OCI-M2 (cell line): ENCODE data around the gene SLC5A10.
"Not testable (repeated sequence)": the region's sequence is repeated elsewhere in the genome, so short reads cannot be mapped to it uniquely, and the experiment has no call there.

Experiments used
- DNase-seq: peaks from one replicate; lab custom pipeline; 2025; ENCODE audit not compliant: unreplicated experiment; lab: John Stamatoyannopoulos, UW

The SLC5A10 gene

DNA sequence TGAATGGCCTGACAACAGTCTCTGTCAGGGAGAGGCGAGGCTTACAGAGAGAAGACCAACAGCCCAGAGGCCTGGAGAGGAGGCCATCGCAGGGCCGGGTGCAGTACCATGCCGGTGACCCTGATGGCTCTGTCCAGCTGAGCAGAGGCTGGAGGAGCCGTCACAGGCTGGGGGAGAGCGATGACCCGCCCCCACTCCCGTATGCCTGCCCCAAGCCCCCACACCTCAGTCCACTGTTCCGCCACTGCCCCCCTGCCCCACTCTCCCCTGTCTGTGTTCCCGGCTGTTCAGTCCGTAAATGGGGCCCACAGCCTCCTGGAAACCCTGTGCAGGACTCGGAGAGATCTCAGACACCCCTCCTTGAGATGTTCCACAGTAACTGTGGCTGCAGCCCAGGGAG is 65.4 kb downstream of the SLC5A10 start:
- DNase-seq: no peak

DNA sequence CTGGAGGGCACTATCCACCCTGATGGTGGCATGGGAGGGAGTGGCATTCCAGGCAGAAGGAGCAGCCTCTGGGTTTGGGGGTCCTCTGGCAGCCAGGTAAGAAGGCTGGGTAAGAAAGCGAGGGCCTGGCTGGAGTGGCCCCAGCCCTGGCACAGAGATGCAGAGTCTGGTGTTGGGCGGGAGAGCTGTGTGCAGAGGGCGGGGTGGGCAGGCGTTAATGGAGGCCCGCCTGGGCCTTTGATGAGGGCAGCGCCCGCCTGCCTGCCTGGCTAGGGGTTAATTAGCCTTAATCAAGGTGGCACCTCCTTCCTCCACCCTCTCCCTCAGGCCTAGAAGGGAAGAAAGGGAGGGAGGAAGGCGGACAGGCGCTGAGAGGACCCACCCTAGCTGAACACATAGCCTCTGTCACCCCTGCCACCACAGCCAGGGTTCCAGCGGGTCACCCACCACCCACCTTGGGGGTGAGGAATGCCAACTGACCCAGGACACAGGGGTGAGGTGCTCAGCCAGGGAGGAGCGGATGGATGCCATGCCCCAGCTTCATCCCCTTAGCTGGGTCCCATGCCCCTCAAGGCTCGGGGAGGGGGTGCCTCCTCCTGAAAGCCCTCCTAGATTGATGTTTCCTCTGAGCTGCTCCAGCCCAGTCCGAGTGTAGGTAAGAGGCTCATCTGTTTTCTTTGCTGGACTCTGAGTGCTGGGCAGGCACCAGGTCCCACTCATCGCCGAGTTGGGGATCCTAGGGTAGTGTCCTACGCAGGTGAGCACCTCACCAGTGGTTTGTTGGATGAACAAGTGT is 66.0 kb downstream of the SLC5A10 start:
- DNase-seq: no peak

DNA sequence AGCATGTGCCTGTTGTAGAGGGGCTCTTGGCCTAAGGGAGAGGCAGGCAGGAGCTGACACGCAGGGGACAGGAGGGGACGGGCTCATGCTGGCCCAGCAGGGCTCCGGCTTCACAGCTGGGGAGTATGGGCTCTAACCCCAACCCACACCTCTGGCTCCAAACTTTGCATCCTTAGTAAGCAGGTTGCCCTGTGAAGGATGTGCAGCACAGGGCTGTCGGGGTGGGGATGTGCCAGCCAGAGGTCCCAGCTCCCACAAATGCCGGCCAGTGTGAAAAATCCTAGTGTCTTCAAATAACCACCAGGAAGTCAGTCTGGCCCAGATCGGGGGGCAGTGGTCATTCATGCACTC is 66.6 kb downstream of the SLC5A10 start:
- DNase-seq: no peak

DNA sequence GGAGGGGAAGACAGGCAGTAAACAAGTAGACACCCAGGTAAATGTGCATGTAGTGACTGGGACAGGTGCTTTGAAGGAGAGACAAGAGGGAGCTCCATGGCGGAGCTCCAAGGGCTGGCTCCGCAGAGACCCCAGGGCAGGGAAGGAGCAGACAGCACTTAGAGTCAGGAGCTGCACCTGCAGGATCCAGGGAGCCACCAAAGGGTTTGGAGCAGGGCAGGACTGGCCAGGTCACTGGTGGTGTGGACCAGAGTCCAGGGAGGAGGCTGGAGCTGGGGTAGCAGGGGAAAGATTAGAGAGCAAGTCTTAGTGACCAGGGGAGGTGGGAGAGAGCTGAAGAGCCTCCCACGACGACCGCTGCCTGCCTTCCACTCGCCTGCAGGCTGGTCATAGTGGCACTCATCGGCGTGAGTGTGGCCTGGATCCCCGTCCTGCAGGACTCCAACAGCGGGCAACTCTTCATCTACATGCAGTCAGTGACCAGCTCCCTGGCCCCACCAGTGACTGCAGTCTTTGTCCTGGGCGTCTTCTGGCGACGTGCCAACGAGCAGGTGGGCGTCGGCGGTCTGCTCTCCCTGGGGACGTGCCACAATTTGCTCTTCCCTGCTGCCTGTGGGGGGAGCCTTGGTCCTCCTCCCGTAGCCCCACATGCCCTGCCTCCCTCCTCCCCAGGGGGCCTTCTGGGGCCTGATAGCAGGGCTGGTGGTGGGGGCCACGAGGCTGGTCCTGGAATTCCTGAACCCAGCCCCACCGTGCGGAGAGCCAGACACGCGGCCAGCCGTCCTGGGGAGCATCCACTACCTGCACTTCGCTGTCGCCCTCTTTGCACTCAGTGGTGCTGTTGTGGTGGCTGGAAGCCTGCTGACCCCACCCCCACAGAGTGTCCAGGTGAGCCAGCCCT is 67.3 kb downstream of the SLC5A10 start:
- no peak for DNase-seq

DNA sequence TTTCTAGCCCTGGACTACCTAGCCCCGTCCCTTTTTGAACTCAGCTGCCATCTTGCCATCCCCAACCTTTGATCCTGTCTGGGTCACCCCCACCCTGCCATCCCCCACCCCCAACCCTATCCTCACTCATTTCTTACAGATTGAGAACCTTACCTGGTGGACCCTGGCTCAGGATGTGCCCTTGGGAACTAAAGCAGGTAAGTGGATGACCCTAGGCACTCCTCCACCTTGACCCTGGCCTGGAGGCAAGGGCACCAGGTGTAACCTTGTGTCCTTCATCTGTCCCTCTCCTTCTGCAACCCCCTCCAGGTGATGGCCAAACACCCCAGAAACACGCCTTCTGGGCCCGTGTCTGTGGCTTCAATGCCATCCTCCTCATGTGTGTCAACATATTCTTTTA is 68.1 kb downstream of the SLC5A10 start:
- no peak for DNase-seq

DNA sequence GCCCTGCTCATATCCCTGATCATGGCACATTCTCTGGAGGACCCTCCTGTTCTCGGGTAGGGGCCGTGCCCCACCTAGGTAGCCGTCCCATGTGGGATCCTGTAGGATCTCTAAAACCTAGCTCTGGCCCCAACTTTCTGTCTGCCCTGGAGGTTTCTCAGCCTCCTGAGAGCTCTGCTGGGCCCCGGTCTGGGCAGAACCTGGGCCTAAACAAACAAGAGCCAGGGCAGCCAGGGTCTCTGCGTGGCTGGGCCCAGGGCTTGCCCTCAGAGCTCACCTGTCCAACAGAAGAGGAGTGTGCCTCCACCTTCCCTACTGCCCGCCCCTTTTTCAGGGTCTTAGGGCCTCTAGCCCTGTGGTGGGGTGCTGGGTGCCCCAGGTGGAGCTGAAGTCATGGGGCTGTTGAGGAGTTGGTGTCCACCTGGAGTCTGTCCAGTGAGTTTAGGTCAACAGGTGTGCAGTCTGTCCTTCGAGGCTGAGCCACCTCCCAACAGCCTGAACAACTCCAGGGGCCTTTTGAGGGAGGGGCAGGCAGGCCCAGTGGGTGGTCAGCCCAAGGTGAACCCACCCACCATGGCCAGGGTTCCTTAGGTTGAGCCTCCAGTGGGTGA is 69.2 kb downstream of the SLC5A10 start:
- DNase-seq: not testable (repeated sequence)

DNA sequence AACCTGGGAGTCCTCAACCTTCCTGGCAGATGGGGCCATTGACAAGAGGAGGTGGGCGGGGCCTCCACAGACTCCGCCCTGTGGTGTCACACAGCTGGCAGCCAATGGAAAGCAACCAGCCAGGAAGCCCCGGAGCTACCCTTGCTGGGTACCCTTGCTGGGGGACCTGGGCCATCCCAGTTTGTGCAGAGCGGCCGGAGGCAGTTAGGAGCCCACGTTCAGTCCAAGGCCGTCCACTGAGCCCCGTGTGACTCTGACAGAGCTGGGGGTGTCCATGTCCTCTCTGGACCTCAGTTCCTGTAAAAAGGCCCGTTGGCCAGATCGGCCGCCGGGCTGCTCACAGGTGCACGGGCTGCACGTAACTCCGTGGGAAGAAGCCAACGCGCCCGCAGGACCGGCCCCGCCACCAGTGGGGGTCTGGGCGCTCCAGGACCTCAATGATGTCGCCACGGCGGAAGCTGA is 69.7 kb downstream of the SLC5A10 start:
- no peak for DNase-seq

DNA sequence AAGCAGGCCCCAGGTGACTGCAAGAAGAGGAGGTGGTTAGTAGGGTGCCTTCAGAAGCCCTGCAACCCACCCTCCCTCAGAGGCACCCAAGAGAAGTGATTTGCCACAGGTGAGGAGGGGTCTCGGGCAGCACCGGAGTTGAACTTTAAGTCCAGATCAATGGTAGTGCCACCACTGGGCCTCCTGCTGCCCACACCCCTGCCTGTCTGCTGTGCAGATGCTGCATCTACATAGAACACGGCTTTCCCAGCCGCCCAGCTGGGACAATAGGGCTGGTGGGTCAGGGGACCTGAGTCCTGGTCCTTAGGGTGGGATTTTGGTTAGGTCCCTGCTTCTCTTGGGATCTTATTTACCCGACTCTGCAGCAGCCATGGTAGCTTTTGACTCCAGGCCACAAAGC is 70.2 kb downstream of the SLC5A10 start:
- DNase-seq: no peak

DNA sequence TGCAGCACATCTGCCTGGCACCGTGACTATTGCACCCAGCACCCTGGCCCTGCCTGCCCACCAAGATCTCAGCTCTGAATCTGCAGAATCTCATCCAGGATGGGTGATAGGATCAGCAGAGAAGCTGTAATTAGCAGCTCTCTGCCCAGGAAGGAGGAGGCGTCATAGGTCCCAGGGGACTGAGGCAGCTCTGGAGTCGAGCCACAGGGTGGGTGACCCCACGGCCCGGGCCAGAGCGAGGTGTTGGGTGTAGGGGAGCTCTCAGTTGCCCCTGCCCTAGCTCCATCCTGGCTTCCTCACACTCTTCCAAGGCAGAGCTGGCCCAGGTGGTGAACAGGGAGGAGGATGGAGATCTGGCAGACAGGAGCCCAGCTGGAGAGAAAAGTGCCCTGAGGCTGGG is 70.8 kb downstream of the SLC5A10 start:
- DNase-seq: no peak

DNA sequence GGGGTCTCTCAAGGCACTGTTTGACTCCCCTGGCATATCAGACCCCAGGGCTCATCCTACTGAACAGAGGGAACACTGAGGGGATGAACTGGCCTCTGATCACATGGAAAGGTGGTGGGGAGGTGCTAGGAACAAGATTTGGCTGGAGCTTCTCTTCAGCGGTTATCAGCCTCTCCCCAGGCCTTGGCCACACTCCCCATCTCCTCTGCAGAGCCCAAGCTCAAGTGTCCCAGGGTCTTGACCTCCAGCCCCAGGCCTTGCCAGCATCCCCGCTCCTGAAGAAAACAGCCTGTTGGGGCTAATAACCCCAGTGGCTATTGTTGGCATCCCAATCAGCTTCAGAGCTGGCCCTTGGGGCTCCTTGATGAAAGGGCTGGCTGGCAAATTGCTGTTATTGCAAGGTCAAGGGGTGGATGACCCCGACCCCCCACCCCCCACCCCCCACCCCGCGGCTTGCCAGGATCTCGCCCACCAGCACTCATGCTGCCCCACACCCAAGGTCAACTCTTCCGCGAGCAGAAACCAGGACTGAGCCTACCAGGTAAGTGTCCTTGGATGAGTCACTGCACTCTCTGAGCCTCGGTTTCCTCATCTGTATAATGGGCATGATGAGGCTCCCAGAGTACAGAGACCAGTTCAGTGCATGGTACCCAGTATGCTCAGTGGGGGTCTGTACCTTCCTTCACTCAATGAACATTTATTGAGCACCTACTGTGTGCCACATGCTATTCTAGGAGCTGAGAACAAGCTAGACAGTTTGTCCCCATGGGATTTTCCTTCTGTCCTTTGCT is 71.4 kb downstream of the SLC5A10 start:
- no peak for DNase-seq

DNA sequence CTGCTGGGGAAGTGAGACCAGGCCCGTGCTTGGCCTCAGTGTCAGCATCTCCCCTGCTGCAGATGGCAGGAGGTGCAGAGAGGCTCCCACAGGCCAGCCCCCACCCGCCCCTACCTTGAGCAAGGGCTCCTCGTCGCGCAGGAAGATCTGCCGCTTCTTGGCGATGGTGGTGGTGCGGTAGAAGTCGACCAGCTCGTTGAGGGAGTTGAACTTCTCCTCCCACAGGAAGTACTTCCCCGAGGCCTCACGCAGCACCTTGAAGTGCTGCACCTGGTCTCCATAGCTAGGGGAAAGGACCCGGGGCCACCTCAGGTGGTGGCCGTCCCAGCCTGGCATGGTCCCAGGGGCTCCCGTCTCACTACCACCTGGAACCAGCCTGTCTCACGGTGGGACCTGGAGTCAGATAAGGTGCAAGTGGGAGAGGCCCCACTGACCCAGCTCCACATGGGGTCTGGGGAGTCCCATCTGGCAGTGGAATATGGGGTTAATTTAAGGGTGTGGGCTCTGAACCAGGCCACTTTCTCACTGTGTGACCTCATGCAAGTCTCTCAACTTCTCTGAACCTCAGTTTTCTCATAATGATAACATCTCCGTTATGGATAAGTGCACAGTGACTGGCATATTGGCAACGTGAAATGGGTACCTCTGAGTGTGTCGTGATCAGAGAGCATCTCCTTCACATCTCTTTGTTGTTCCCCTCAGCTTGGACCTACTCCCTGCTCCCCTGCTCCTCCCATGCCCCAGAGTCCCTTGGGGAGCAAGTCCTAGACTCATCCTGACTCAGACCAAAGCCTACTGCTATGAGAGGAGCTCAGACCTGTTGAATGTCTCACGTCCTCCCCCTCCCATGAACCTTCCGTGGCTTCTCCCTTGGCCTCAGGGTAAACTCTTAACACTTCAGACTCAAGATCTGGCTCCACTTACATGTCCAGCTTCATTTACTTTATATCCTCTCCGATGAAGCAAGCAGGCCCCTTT is 72.4 kb downstream of the SLC5A10 start:
- DNase-seq: no peak

DNA sequence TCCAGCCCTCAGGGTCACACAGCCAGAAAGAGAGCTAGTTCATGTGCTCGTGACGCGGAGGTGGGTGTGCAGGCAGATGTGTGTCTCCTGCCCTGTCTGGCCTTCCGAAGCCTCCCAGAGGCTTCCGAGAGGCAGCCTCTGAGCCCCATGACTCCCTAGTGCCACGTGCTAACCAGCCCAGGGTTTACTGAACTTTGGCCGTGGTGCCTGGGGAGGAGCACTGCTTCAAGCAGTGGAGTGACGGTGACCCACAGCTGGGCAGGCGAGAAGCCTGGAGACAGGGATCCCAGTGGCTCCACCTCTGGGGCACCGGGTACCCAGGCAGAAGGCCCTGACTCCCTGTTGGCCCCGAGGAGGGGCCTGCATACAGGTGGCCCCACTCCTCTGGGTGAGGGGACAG is 76.7 kb downstream of the SLC5A10 start:
- not testable (repeated sequence) for DNase-seq

DNA sequence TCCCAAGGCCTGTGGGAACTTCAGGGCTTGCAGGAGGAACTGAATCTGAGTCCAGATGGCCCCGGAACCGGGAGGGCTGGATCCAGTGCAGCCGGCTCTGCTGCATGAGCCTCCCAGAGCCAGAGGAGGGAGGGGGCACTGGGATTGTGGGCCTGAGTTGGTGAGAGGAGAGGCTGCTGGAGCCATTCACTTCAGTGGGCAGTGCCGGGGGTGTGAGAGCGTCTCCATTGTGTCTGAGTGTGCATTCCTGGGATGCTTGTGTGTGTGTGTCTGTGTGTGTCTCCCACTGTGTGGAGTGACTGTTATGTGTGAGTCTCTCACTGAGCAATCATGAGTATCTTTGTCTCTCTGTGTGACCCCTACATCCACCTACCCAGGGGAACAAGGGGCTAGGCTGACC is 77.8 kb downstream of the SLC5A10 start:
- not testable (repeated sequence) for DNase-seq

DNA sequence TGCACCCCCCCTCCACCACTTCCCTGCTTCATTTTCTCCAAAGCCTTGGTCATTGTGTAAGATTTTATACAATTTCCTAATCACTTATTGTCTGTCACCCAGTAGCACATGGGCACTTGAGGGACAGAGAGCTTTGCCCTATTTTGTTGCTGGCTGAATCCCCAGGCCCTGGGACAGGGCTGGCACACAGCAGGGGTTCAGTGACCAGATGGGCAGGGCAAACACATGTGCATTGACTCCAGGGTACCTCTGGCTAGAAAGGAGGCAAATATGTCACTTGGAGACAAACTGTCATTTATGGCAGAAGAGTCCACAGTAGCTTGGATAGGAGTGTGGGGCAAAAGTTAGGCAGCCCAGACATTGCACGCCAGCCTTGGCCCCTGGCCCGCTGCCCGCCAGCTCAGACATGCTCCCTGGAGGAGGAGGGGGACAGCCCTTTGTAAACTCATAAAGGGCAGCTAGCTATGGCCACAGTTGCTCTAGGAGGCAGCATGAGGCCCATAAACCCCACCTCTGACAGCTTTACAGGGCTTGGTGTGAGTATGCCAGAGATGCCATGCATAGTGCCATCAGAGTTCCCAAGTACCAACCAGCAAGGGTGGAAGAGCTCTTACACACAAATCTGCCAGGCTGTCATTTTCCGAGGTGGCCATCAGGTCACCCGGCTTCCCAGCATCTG is 78.9 kb downstream of the SLC5A10 start:
- not testable (repeated sequence) for DNase-seq

DNA sequence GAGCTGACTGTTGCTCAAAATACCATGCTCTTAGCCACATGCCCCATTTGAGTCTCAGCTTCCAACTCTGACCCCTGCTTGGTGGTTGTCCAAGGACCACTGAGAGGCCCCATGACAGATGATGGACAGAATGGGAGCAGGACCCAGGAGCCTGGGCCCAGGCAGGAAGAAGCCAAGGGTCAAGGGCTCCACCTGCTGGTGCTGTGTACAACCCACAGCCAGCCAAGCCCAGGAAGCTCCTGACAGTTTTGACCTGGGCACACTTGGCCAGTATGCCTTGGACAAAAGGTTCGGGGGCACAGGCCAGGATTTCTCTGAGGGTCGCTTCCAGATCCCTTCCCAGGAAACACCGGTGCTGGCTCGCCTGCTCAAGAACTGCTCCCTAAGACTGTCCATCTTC is 79.8 kb downstream of the SLC5A10 start:
- not testable (repeated sequence) for DNase-seq

DNA sequence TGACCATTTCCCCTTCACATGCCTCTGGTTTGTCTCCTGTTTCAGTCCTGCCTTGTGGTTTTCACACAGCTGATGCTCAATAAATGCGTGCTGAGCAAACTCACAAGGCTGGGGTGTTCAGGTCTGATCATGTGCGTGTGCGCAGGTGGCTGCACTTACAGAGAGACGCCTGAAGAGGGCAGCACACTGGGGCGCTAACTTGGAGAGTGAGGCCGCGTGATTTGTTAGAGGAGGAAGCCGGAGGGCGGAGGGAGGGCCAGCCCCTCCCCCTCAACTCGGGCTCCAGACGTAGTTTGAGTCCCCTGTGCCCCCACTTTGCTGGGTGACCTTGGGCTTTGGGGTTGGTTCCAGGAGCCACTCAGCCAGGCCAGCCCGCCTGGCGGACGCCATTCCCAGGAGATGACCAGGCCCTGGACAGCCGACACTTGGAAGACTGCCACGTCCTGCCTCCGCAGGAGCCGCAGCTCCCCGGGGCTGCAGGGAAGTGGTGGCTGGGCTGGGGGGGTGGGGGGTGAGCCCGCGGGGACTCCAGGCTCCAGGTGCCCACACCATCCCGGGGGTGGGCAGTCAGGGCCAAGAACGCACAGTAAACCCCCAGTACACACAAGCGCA is 80.5 kb downstream of the SLC5A10 start:
- not testable (repeated sequence) for DNase-seq

DNA sequence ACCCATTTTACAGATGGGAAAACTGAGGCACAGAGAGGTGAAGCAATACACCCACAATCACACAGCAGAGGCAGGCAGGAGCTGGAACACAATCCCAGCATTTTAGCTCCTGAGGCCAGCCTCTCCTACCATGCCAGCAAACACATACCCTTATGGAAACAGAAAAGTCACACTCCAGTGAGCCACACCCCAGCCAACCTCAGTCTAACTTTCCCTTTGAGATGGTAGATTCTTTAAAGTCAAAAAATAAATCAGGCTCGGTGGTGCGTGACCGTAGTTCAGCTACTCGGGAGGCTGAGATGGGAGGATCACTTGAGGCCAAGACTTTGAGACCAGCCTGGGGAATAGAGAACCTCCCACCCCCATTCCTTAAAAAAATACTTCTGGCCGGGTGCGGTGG is 84.2 kb downstream of the SLC5A10 start:
- DNase-seq: not testable (repeated sequence)

DNA sequence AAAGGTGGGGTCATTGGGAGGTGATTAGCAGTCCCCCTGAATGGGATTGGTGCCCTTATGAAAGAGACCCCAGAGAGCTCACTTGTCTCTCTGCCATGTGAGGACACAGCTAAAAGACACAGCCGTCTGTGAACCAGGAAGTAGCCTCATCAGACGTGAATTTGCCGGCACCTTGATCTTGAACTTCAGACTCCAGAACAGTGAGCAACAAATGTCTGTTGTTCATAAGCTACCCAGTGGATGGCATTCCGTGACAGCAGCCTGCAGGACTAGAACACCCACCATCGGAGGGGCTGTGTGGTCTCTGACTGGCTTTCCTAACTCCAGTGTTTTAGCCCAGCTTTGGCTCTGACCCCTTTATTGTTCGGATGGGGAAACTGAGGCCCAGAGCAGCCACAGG is 85.6 kb downstream of the SLC5A10 start:
- not testable (repeated sequence) for DNase-seq

DNA sequence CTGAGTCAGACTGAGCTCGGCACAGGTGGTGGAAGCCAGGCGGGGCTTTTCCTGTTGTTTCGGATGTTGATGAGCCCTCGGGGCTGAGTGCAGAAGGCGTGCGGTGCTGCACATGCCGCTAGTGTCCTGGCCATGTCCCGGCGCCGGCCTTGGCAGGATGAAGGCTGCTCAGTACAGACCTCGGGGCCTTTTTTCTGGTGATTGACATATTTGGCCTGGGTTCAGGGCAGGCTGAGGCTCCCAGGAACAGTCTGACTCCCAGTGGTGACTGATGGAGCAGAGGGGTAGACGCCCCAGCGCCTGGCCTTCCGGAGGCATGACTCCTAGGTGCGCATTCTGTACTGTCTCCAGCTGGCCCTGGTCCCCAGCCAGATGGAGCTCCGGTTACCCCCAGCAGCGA is 86.0 kb downstream of the SLC5A10 start:
- DNase-seq: not testable (repeated sequence)
